Neural cell (in vitro differentiated cells): ENCODE measurements around the gene CCDC106.

Experiments
- CTCF ChIP-seq: fragments of 450-650 bp; IDR thresholded peaks from 2 replicates; pipeline ENCODE4 v1.5.1; 2014; ENCODE audit warnings: antibody characterized with exemption, mild to moderate bottlenecking, moderate library complexity; ENCODE audit not compliant: poor library complexity, severe bottlenecking
- EP300 ChIP-seq: fragments of 450-650 bp; conservative IDR thresholded peaks from 2 replicates; pipeline ENCODE4 v1.6.1; 2014; ENCODE audit warnings: antibody characterized with exemption, mild to moderate bottlenecking, moderate library complexity; ENCODE audit not compliant: poor library complexity, severe bottlenecking
- EZH2 ChIP-seq: fragments of 200-600, 300-800 bp; shearing (Covaris generic), sonication (generic); IDR thresholded peaks from 2 replicates; pipeline ENCODE4 v1.6.1; 2014; ENCODE audit warnings: antibody characterized with exemption, low read length, borderline replicate concordance, mild to moderate bottlenecking; ENCODE audit not compliant: insufficient read depth, poor library complexity, severe bottlenecking
- MXI1 ChIP-seq: fragments of 450-650 bp; conservative IDR thresholded peaks from 2 replicates; pipeline ENCODE4 v1.6.1; 2014; ENCODE audit warnings: antibody characterized with exemption, mild to moderate bottlenecking; ENCODE audit not compliant: poor library complexity, severe bottlenecking
- POLR2AphosphoS5 ChIP-seq: IDR thresholded peaks from 2 replicates; pipeline ENCODE4 v1.6.1; 2012
- RAD21 ChIP-seq: fragments of 450-650 bp; conservative IDR thresholded peaks from 2 replicates; pipeline ENCODE4 v1.6.1; 2014; ENCODE audit warnings: antibody characterized with exemption, mild to moderate bottlenecking, moderate library complexity
- REST ChIP-seq: IDR thresholded peaks from 2 replicates; pipeline ENCODE4 v1.6.1; 2012; ENCODE audit warnings: borderline replicate concordance
- SMC3 ChIP-seq: fragments of 450-650 bp; conservative IDR thresholded peaks from 2 replicates; pipeline ENCODE4 v1.6.1; 2014; ENCODE audit warnings: antibody characterized with exemption, mild to moderate bottlenecking, moderate library complexity; ENCODE audit not compliant: poor library complexity
- TAF1 ChIP-seq: IDR thresholded peaks from 2 replicates; pipeline ENCODE4 v1.6.1; 2012; ENCODE audit warnings: low read depth

- TF ChIP-seq CTCF: no peak
- TF ChIP-seq TAF1: no peak
- TF ChIP-seq EZH2: no peak
- no peak for TF ChIP-seq POLR2AphosphoS5
- no peak for TF ChIP-seq EP300
- TF ChIP-seq REST: no peak
- no peak for TF ChIP-seq MXI1
- TF ChIP-seq SMC3: no peak
- no peak for TF ChIP-seq RAD21
Measured at GRCh38 chr19:55644842-55645511, 3.0 kb upstream of the CCDC106 start.
